ENCODE results near the gene BNC2.

BNC2 gene

GRCh38 chr9:16449076-16449730 lies 421.3 kb downstream of the BNC2 start:
- Histone ChIP-seq H3K4me3 (ENCODE audit: low read depth, low read length) (no peak overlapping the region), H3K27ac (ENCODE audit: extremely low read depth, low read depth, low read length) (no peak overlapping the region), H3K9me3 (ENCODE audit: control insufficient read depth, insufficient read depth, low read depth, low read length) (no peaks in the 10 kb centered on the region), H3K4me1 (ENCODE audit: control insufficient read depth, insufficient read depth, low read length) (0 out of 2 replicates have a peak, but pooled peaks cover 3% of the 10 kb centered on the region), H3K36me3 (ENCODE audit: control insufficient read depth in 2 of 2, insufficient read depth in 1 of 2, low read length in 2 of 2) (no peaks in the 10 kb centered on the region)
- TF ChIP-seq TCF7L2 (IDR thresholded peaks at IDR 0.05; ENCODE audit: borderline replicate concordance, low read depth, low read length) (no peak), ELK4 (IDR thresholded peaks at IDR 0.05; ENCODE audit: borderline replicate concordance, low read depth, low read length) (no peak), ZNF623 (tag by site-specific recombination; IDR thresholded peaks at IDR 0.05) (no peak), OSR2 (tag by site-specific recombination; IDR thresholded peaks at IDR 0.05) (0 out of 2 replicates have a peak, but pooled peaks have one; percentile 20), PRDM6 (tag by site-specific recombination; IDR thresholded peaks at IDR 0.05) (peak; percentile 51), SP7 (tag by site-specific recombination; IDR thresholded peaks at IDR 0.05) (peak; percentile 90)
- ChIA-PET POLR2A (interaction anchor here (0.6 kb wide), 1 partner anchor 78 kb away, joined by 3 read pairs; no protein-coding TSS in a partner anchor), CTCF (no interaction called here)

- no peak for TF ChIP-seq ZNF701 (tag by site-specific recombination; IDR thresholded peaks at IDR 0.05)
- no peak for TF ChIP-seq CTCF (tag by site-specific recombination; IDR thresholded peaks at IDR 0.05)
- no peak for TF ChIP-seq ZNF366 (tag by site-specific recombination; conservative IDR thresholded peaks at IDR 0.05)
- no peak for TF ChIP-seq ZBTB44 (tag by site-specific recombination; IDR thresholded peaks at IDR 0.05)
- TF ChIP-seq ZNF747 (tag by site-specific recombination; IDR thresholded peaks at IDR 0.05), result no peak
- no peak for TF ChIP-seq ELK4 (IDR thresholded peaks at IDR 0.05; ENCODE audit: borderline replicate concordance, low read depth, low read length)
- no peak for TF ChIP-seq ZNF2 (tag by site-specific recombination; IDR thresholded peaks at IDR 0.05)
- TF ChIP-seq ZNF610 (tag by site-specific recombination; IDR thresholded peaks at IDR 0.05; ENCODE audit: borderline replicate concordance), result no peak
- Histone ChIP-seq H3K9me3 (ENCODE audit: control insufficient read depth, insufficient read depth, low read depth, low read length) (no peaks in the 10 kb centered on the region), H3K36me3 (ENCODE audit: control insufficient read depth in 2 of 2, insufficient read depth in 1 of 2, low read length in 2 of 2) (no peaks in the 10 kb centered on the region), H3K27ac (ENCODE audit: extremely low read depth, low read depth, low read length) (no peak overlapping the region), H3K4me3 (ENCODE audit: low read depth, low read length) (no peak overlapping the region), H3K4me1 (ENCODE audit: control insufficient read depth, insufficient read depth, low read length) (0 out of 2 replicates have a peak, but pooled peaks cover 3% of the 10 kb centered on the region)
- ChIA-PET CTCF (no interaction called here), POLR2A (no interaction called here)
Observed at GRCh38 chr9:16447946-16448345, 422.5 kb downstream of the BNC2 start.

Data from HEK293 (cell line).